HCEC 1CT (cell line): ENCODE results near the gene SLC16A5.
"Not testable (repeated sequence)": the region's sequence is repeated elsewhere in the genome, so short reads cannot be mapped to it uniquely, and the experiment has no call there.

Source experiments
- DNase-seq: peaks from one replicate; pipeline ENCODE4 v3.0.0-alpha.2; 2017

The SLC16A5 gene

GRCh38 chr17:75135946-75136345, 48.2 kb downstream of the SLC16A5 start:
- no peak for DNase-seq

DNA sequence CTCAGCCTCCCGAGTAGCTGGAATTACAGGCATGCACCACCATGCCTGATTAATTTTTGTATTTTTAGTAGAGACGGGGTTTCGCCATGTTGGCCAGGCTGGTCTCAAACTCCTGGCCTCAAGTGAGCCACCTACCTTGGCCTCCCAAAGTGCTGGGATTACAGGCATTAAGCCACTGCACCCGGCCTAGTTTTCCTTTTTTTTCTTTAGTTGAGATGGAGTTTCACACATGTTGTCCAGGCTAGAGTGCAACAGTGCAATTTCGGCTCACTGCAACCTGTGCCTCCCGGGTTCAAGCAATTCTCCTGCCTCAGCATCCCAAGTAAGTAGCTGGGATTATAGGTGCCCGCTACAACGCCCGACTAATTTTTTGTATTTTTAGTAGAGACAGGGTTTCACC, 50.0 kb downstream of the SLC16A5 start:
- DNase-seq: not testable (repeated sequence)

DNA sequence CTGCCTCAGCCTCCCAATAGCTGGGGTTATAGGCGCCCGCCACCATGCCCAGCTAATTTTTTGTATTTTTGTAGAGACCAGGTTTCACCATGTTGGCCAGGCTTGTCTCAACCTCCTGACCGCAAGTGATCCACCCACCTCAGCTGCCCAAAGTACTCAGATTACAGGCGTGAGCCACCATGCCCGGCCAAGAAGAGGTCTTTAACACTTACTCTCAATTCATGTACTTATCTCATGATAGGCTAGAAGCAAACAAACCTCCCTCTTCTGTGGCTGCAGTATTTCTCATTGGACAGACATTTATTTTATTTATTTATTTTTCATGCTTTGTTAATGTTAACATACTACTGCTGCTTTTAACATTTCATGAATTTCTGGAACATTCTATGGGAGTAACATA, 50.8 kb downstream of the SLC16A5 start:
- DNase-seq: no peak

DNA sequence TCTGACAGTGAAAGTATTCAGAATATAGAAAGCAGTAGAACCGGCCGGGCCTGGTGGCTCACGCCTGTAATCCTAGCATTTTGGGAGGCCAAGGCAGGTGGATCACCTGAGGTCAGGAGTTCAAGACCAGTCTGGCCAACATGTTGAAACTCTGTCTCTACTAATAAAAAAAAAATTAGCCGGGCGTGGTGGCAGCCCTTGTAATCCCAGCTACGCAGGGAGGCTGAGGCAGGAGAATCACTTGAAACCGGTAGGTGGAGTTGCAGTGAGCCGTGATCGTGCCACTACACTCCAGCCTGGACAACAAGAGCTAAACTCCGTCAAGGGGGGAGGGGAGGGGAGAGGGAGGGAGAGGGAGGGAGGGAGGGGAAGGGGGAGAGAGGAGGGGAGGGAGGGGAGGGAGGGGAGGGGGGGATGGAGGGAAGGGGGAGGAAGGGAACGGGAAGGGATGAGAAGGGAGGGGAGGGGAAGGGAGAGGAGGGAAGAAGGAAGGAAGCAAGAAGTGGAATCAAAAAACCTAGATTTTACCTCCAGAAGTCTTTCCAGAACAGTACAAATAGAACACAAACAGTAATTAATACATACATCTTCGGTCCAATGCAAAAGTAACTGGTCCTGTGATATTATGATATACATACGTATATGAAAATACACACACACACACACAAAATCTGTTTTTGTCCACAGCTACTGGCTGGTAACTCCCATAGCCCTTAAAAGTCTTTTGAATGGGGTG, 54.6 kb downstream of the SLC16A5 start:
- DNase-seq: no peak

DNA sequence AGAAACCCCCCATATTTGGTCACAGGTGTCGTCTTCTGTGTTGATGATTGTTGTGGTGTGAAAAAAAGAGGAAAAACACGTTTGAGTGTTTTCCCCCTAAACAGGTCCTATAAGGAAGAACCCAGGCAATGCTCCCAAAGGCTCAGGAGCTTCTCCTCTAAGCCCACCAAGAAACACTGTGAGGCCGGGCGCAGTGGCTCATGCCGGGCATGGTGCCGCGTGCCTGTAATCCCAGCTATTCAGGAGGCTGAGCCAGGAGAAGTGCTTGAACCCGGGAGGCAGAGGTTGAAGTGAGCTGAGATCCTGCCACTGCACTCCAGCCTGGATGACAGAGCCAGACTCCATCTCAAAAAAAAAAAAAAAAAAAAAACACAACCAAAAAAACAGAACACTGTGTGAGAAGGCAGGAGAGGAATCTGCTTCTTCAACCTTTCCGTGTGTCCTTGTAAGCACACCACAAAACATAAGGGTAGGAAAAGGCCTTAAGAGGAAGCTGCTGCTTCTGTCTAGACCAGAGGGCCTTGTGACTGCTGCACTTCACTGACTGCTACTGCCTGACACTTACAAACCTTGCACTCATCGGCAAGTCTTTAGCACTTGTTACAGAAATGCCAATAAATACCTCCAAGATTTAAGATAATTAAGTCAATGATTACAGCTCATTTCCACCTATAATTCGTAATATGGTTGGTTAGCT, 57.2 kb downstream of the SLC16A5 start:
- DNase-seq: no peak

- peak; percentile 19 for DNase-seq
These were observed 58.8 kb downstream of the SLC16A5 start for GRCh38 chr17:75146592-75146991.

- no peak for DNase-seq
These were observed 60.3 kb downstream of the SLC16A5 start for GRCh38 chr17:75147878-75148546.

GRCh38 chr17:75151930-75152329, 64.2 kb downstream of the SLC16A5 start:
- DNase-seq: no peak

- no peak for DNase-seq
These were observed 64.8 kb downstream of the SLC16A5 start for GRCh38 chr17:75152523-75152921.

DNA sequence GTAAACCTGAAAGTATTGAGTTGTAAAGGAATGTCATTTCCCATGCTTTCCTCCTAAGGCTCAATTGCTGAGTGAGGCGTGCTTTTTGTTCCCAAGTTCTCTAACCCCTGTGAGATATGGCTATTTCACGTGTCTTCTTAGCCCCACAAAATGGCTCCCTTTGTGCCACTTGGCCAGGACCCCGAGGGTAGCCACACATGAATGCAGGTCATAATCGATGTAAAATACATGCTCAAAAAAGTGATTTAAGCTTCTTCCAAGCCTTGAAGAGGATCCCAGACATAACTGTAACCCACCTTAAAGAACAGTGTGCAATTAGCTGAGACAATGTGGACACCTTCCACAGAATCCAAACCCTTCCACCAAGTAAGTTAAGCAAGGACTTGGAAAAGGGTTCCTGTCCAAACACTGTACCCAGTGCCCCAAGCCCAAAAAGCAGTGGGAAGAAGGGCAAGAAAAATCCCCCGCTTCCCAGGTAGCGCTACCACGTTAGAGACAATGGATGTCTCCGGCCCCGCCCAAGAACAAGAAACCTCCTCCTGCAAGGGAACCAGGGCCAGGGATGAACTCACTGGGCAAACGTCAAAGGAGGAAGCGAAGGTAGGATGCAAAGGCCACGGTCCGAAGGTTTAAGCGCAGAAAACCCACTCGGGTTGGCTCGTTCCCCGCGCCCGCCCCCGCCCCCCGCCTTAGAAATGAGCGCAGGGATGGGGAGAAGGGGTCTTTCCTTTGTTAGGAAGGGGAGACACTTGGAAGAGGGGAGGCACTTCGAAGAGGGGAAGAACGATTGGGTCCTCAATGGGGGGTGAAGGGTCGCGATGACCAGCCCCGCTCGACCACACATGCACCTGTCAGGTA, 65.4 kb downstream of the SLC16A5 start:
- DNase-seq: peak; percentile 35

GRCh38 chr17:75153780-75154194, 66.0 kb downstream of the SLC16A5 start:
- peak; percentile 13 for DNase-seq

DNA sequence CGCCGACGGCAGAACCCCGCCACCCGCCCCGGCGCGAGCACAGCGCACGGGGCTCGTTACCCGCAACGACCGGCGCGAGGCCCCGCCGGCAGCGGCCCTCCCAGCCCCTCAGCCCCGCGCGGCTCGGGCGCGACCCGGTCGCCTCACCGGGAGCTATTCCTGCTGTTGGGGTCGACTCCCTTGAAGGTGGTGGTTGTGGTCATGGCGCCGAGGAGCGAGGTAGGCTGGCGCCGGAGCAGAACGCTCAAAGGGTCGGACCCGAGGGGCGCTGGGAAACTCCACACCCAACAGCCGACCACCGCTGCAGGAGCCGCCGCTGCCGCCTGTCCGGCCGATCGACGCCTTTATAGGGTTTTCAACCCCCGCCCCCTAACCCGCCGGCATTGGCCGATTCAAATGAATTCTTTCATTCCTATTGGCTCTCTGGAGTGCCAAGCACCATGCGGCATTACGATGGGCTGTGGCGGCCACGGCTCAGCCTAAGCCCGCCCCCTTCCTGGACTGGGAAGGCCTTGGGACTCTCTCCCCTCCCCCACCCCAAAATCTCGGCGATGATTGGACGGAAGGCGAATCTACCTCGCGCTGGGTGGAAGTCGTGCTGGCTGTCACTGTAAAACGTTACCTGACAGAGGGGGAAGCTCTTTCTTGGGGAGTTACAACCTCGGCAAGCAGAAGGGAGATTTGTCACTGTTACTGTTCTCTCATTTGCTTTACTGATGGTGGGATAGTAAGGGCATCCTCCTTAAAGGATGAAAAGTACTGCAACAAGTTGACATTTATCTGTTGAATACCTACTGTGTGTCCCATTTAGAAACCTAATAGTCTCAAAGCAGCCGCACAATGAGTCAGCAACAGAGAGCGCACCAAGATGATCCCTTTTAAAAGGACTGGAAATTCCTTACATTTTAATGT, 66.7 kb downstream of the SLC16A5 start, which contains the start of gene JPT1:
TSS of gene JPT1 (minus strand) at position 318 of the 912 bp plus-strand sequence. CDS start at position 203, 115 bp downstream.
- DNase-seq: peak; percentile 98

GRCh38 chr17:75155191-75155601, 67.4 kb downstream of the SLC16A5 start:
- DNase-seq: no peak
